ENCODE measurements around the gene CCL4. TPM values are rescaled to one million over a fixed set of nuclear protein-coding genes. Genes with fewer than 3 reads are reported as not detected.

The CCL4 gene
- total and polyA plus RNA-seq, 2 donors (not counting 1 experiment from before 2014, with no cell fraction given): 3.5 to 7.6 TPM

- Mint-ChIP-seq H3K27me3 (no peaks in the 10 kb centered on the region), H3K4me3 (peak overlapping the region; percentile 9), H3K27ac (peak overlapping the region; percentile 46), H3K4me1 (peaks cover 87% of the 10 kb centered on the region), H3K9me3 (ENCODE audit: insufficient read depth) (peaks cover 2% of the 10 kb centered on the region)
- no peak overlapping the region for H2AFZ ChIP-seq (ENCODE audit: insufficient read depth, low read depth, low read length, poor library complexity, severe bottlenecking)
- TF ChIP-seq, protein P1, sequence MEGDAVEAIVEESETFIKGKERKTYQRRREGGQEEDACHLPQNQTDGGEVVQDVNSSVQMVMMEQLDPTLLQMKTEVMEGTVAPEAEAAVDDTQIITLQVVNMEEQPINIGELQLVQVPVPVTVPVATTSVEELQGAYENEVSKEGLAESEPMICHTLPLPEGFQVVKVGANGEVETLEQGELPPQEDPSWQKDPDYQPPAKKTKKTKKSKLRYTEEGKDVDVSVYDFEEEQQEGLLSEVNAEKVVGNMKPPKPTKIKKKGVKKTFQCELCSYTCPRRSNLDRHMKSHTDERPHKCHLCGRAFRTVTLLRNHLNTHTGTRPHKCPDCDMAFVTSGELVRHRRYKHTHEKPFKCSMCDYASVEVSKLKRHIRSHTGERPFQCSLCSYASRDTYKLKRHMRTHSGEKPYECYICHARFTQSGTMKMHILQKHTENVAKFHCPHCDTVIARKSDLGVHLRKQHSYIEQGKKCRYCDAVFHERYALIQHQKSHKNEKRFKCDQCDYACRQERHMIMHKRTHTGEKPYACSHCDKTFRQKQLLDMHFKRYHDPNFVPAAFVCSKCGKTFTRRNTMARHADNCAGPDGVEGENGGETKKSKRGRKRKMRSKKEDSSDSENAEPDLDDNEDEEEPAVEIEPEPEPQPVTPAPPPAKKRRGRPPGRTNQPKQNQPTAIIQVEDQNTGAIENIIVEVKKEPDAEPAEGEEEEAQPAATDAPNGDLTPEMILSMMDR (IDR thresholded peaks at IDR 0.05): no peak
- no peak for TF ChIP-seq EZH2 (IDR thresholded peaks at IDR 0.05; ENCODE audit: borderline replicate concordance, insufficient read depth, low read depth, low read length, poor library complexity, severe bottlenecking)
- H4K20me1 ChIP-seq (ENCODE audit: control insufficient read depth, insufficient read depth, low read length, poor library complexity, severe bottlenecking): no peaks in the 10 kb centered on the region
- no peak for ATAC-seq (ENCODE audit: low read depth)
- DNase-seq: no peak
- WGBS (ENCODE audit: insufficient coverage): 65% methylated on average over 3 of the region's 5 CpGs
- H3K36me3 ChIP-seq (replicated peaks in 1 of 2; ENCODE audit: control extremely low read depth in 1 of 2, control insufficient read depth in 1 of 2, extremely low read depth in 1 of 2, insufficient read depth in 2 of 2, low read length in 1 of 2): no peaks in the 10 kb centered on the region
- H3K27ac ChIP-seq (ENCODE audit: low read length in 2 of 2): no peak overlapping the region
- no peaks in the 10 kb centered on the region for H3K79me2 ChIP-seq (ENCODE audit: control insufficient read depth, insufficient read depth, low read length)
- intact Hi-C loops (cut with micrococcal nuclease): loop anchor here (5.0 kb wide), 1 partner anchor 153 kb away; no protein-coding TSS in a partner anchor
- no peak overlapping the region for H3K4me3 ChIP-seq (ENCODE audit: control extremely low read depth in 1 of 5, extremely low read depth in 1 of 5, insufficient read depth in 1 of 5, low read depth in 2 of 5, low read length in 4 of 5)
- no peak overlapping the region for H3K4me2 ChIP-seq (replicated peaks; ENCODE audit: low read depth, low read length, poor library complexity, severe bottlenecking)
- no peaks in the 10 kb centered on the region for H3K27me3 ChIP-seq (replicated peaks in 1 of 4; ENCODE audit: control extremely low read depth in 1 of 4, control insufficient read depth in 3 of 4, insufficient read depth in 4 of 4, low read length in 3 of 4)
- H3K9ac ChIP-seq (ENCODE audit: low read length): no peak overlapping the region
- ChIA-PET POLR2A (no interaction called here), CTCF (interaction anchor here (1.2 kb wide), 1 partner anchor 18 kb away, joined by 3 read pairs; no protein-coding TSS in a partner anchor)
- H3K4me1 ChIP-seq (ENCODE audit: control insufficient read depth in 2 of 2, insufficient read depth in 2 of 2, low read length in 2 of 2): peaks cover 92 to 97% of the 10 kb centered on the region in 2 donors
- peaks cover 0 to 21% (median 17%) of the 10 kb centered on the region in 3 donors for H3K9me3 ChIP-seq (ENCODE audit: control extremely low read depth in 1 of 3, control insufficient read depth in 2 of 3, insufficient read depth in 1 of 3, low read length in 2 of 3)
Observed at GRCh38 chr17:36130346-36130745, 26.7 kb downstream of the CCL4 start.

DNA sequence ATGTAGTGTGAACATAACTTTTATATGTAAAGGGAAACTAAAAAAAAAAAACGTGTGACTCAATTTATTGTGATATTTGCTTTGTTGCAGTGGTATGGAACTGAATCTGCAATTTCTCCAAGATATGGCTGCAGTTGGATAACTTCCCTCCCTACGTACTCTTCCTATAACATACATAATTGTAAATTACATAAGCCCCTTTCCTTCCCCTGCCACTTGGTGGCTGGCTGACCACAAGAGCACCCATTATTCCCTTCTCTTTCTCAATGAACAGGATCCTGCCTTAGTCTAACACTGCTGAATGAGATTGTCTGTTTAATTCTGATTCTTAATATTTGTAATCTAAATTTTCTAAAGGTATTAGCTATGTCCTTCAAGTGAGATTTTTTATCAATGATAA, 27.8 kb downstream of the CCL4 start:
- no CpG with 5 or more reads among the region's 2 CpGs for WGBS (ENCODE audit: insufficient coverage)
- H3K27me3 Mint-ChIP-seq: no peaks in the 10 kb centered on the region
- ATAC-seq (ENCODE audit: low read depth) (no peak), DNase-seq (no peak)
- peaks cover 90% of the 10 kb centered on the region for H3K4me1 Mint-ChIP-seq
- no peak overlapping the region for H3K27ac ChIP-seq (ENCODE audit: low read length in 2 of 2)
- H3K4me1 ChIP-seq (ENCODE audit: control insufficient read depth in 2 of 2, insufficient read depth in 2 of 2, low read length in 2 of 2): peaks cover 95 to 97% of the 10 kb centered on the region in 2 donors
- no peak overlapping the region for H2AFZ ChIP-seq (ENCODE audit: insufficient read depth, low read depth, low read length, poor library complexity, severe bottlenecking)
- H3K27me3 ChIP-seq (replicated peaks in 1 of 4; ENCODE audit: control extremely low read depth in 1 of 4, control insufficient read depth in 3 of 4, insufficient read depth in 4 of 4, low read length in 3 of 4): no peaks in the 10 kb centered on the region
- H4K20me1 ChIP-seq (ENCODE audit: control insufficient read depth, insufficient read depth, low read length, poor library complexity, severe bottlenecking): no peaks in the 10 kb centered on the region
- H3K27ac Mint-ChIP-seq: peak overlapping the region; percentile 59
- no peak overlapping the region for H3K9ac ChIP-seq (ENCODE audit: low read length)
- H3K79me2 ChIP-seq (ENCODE audit: control insufficient read depth, insufficient read depth, low read length): no peaks in the 10 kb centered on the region
- peaks cover 0 to 10% (median 7%) of the 10 kb centered on the region in 3 donors for H3K9me3 ChIP-seq (ENCODE audit: control extremely low read depth in 1 of 3, control insufficient read depth in 2 of 3, insufficient read depth in 1 of 3, low read length in 2 of 3)
- H3K4me2 ChIP-seq (replicated peaks; ENCODE audit: low read depth, low read length, poor library complexity, severe bottlenecking): peak overlapping the region; percentile 53
- no peak overlapping the region for H3K4me3 Mint-ChIP-seq
- TF ChIP-seq, protein P1 (IDR thresholded peaks at IDR 0.05): no peak
- no peak for TF ChIP-seq EZH2 (IDR thresholded peaks at IDR 0.05; ENCODE audit: borderline replicate concordance, insufficient read depth, low read depth, low read length, poor library complexity, severe bottlenecking)
- H3K4me3 ChIP-seq (ENCODE audit: control extremely low read depth in 1 of 5, extremely low read depth in 1 of 5, insufficient read depth in 1 of 5, low read depth in 2 of 5, low read length in 4 of 5): no peak overlapping the region
- ChIA-PET POLR2A (no interaction called here), CTCF (interaction anchor here (1.4 to 6.6 kb wide), 5 partner anchors 16 to 351 kb away, joined by 3 to 71 read pairs (median 6); no protein-coding TSS in a partner anchor)
- no peaks in the 10 kb centered on the region for H3K9me3 Mint-ChIP-seq (ENCODE audit: insufficient read depth)
- intact Hi-C loops (cut with micrococcal nuclease): loop anchor here (5.0 kb wide), 1 partner anchor 154 kb away; no protein-coding TSS in a partner anchor
- H3K36me3 ChIP-seq (replicated peaks in 1 of 2; ENCODE audit: control extremely low read depth in 1 of 2, control insufficient read depth in 1 of 2, extremely low read depth in 1 of 2, insufficient read depth in 2 of 2, low read length in 1 of 2): no peaks in the 10 kb centered on the region
